Measurements from ENCODE around the gene EMC8.

The EMC8 gene

GRCh38 chr16:85763616-85764015 is 35.7 kb downstream of the EMC8 start:
- Histone ChIP-seq H3K27ac (no peak overlapping the region), H3K4me3 (no peak overlapping the region)
- TF ChIP-seq CTCF (IDR thresholded peaks at IDR 0.05): no peak
- DNase-seq (ENCODE audit: low spot score): no peak

- TF ChIP-seq CTCF (IDR thresholded peaks at IDR 0.05): no peak
- no peak overlapping the region for H3K27ac ChIP-seq
- no peak for DNase-seq (ENCODE audit: low spot score)
- H3K4me3 ChIP-seq: no peak overlapping the region
These were observed 36.4 kb downstream of the EMC8 start for GRCh38 chr16:85762970-85763369.

DNA sequence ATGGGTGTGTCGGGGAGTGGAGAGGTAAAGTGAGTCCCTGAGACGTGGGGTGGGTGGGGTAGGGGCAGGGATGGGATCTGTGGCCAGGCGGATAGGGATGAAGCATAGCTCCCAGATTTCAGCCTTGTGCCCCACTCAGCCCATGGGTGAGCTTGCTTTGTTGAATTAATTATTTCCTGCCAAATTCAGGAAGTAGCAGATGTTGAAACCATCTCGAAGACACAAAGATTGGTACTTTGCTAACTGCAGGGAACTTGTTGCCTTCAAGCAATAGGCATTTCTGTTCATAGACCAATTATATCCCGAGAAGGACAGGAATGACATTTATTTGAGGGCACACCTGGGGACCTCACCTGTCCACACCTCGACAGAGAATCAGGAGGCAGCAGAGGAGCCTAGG is 37.5 kb downstream of the EMC8 start:
- TF ChIP-seq CTCF (IDR thresholded peaks at IDR 0.05): no peak
- DNase-seq (ENCODE audit: low spot score): no peak
- no peak overlapping the region for H3K27ac ChIP-seq
- H3K4me3 ChIP-seq: no peak overlapping the region

GRCh38 chr16:85759631-85760419 is 39.5 kb downstream of the EMC8 start:
- TF ChIP-seq CTCF (IDR thresholded peaks at IDR 0.05): no peak
- no peak overlapping the region for H3K4me3 ChIP-seq
- DNase-seq (ENCODE audit: low spot score): no peak
- H3K27ac ChIP-seq: no peak overlapping the region

- H3K27ac ChIP-seq: no peak overlapping the region
- no peak for TF ChIP-seq CTCF (IDR thresholded peaks at IDR 0.05)
- no peak overlapping the region for H3K4me3 ChIP-seq
- no peak for DNase-seq (ENCODE audit: low spot score)
These were observed 40.2 kb downstream of the EMC8 start for GRCh38 chr16:85759136-85759535.

DNA sequence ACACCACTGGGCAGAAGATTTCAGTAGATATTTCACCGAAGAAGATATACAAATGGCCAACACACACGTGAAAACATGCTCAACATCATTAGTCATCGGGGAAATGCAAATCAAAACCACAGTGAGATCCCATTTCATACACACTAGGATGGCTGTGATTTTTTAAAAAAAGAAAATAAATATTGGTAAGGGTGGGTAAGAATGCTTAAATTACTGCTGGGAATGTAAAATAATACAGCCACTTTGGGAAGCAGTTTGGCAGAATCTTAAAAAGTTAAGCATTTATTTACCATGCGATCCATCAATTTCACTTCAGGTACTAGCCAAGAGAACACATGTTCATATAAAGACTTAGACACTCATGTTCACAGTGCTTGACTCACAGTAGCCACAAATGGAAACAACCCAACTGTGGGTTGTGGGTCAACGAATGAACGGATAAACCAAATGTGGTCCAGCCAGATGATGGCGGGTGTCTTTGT is 42.0 kb downstream of the EMC8 start:
- no peak for TF ChIP-seq CTCF (IDR thresholded peaks at IDR 0.05)
- no peak overlapping the region for H3K4me3 ChIP-seq
- no peak overlapping the region for H3K27ac ChIP-seq
- DNase-seq (ENCODE audit: low spot score): no peak

All from coronary artery (tissue), 2 donors.